Neural crest cell (in vitro differentiated cells): ENCODE data around the gene TNFAIP1. TPM values are rescaled to one million over a fixed set of nuclear protein-coding genes. Genes with fewer than 3 reads are reported as not detected.
A peak's percentile ranks its signal among the peaks of the same experiment; 100 is the strongest.

Experiments used
- DNase-seq: peaks from one replicate; pipeline ENCODE4 v3.0.0; 2021; ENCODE audit warnings: low read depth, mixed read lengths, low spot score
- H3K27ac Mint-ChIP-seq: one replicate; pipeline ENCODE4 v1.8.0; 2021; ENCODE audit warnings: mild to moderate bottlenecking, mixed read lengths; ENCODE audit not compliant: unreplicated experiment
- H3K27me3 Mint-ChIP-seq: 2 replicates; pipeline ENCODE4 v1.8.0; 2021; ENCODE audit warnings: low read depth, mild to moderate bottlenecking, mixed read lengths
- H3K36me3 Mint-ChIP-seq: 2 replicates; pipeline ENCODE4 v1.8.0; 2021; ENCODE audit warnings: low read depth, mild to moderate bottlenecking, mixed read lengths
- H3K4me1 Mint-ChIP-seq: 2 replicates; pipeline ENCODE4 v1.8.0; 2021; ENCODE audit warnings: mixed read lengths
- H3K4me3 Mint-ChIP-seq: one replicate; pipeline ENCODE4 v1.8.0; 2021; ENCODE audit warnings: mild to moderate bottlenecking, mixed read lengths
- H3K9me3 Mint-ChIP-seq: 2 replicates; pipeline ENCODE4 v1.8.0; 2021; ENCODE audit warnings: mixed read lengths
- CTCF ChIP-seq: fragments of 200-600 bp; sonication (generic); conservative IDR thresholded peaks from 2 replicates; pipeline ENCODE4 v1.5.0; 2021; ENCODE audit warnings: antibody characterized with exemption, mild to moderate bottlenecking
- total RNA-seq: library from RNA; stranded (reverse); gene quantifications from 2 replicates; pipeline ENCODE4 v1.2.1, GENCODE V29; 2021

Gene TNFAIP1
- total RNA-seq, 1 donor from 2014 or later = 38.2 TPM

GRCh38 chr17:28320215-28321061, 15.1 kb upstream of the TNFAIP1 start:
- Mint-ChIP-seq H3K9me3 (no peaks in the 10 kb centered on the region), H3K36me3 (peaks cover 7% of the 10 kb centered on the region), H3K4me3 (peak overlapping the region; percentile 94), H3K27me3 (no peaks in the 10 kb centered on the region), H3K4me1 (peaks cover 67% of the 10 kb centered on the region), H3K27ac (peak overlapping the region; percentile 96)
- TF ChIP-seq CTCF = no peak
- no peak for DNase-seq

- Mint-ChIP-seq H3K27ac (no peak overlapping the region), H3K9me3 (no peaks in the 10 kb centered on the region), H3K36me3 (peaks cover 15% of the 10 kb centered on the region), H3K4me3 (peak overlapping the region; percentile 27), H3K27me3 (no peaks in the 10 kb centered on the region), H3K4me1 (peaks cover 52% of the 10 kb centered on the region)
- no peak for DNase-seq
- no peak for TF ChIP-seq CTCF
Measured at GRCh38 chr17:28324267-28324745, 11.3 kb upstream of the TNFAIP1 start.

- Mint-ChIP-seq H3K4me3 (peak overlapping the region; percentile 2), H3K9me3 (no peaks in the 10 kb centered on the region), H3K4me1 (peaks cover 52% of the 10 kb centered on the region), H3K27me3 (no peaks in the 10 kb centered on the region), H3K36me3 (peaks cover 15% of the 10 kb centered on the region), H3K27ac (peak overlapping the region; percentile 54)
- no peak for TF ChIP-seq CTCF
- DNase-seq = no peak
Measured at GRCh38 chr17:28324781-28325180, 10.8 kb upstream of the TNFAIP1 start.

GRCh38 chr17:28325211-28325610, 10.3 kb upstream of the TNFAIP1 start:
- no peaks in the 10 kb centered on the region for H3K27me3 Mint-ChIP-seq
- TF ChIP-seq CTCF = no peak
- DNase-seq = no peak
- peak overlapping the region; percentile 54 for H3K27ac Mint-ChIP-seq
- peaks cover 47% of the 10 kb centered on the region for H3K4me1 Mint-ChIP-seq
- peak overlapping the region; percentile 2 for H3K4me3 Mint-ChIP-seq
- peaks cover 15% of the 10 kb centered on the region for H3K36me3 Mint-ChIP-seq
- H3K9me3 Mint-ChIP-seq = no peaks in the 10 kb centered on the region

GRCh38 chr17:28326114-28326513, 9.4 kb upstream of the TNFAIP1 start:
- no peaks in the 10 kb centered on the region for H3K27me3 Mint-ChIP-seq
- peaks cover 38% of the 10 kb centered on the region for H3K4me1 Mint-ChIP-seq
- no peak overlapping the region for H3K27ac Mint-ChIP-seq
- no peaks in the 10 kb centered on the region for H3K9me3 Mint-ChIP-seq
- peak overlapping the region; percentile 3 for H3K4me3 Mint-ChIP-seq
- no peak for TF ChIP-seq CTCF
- DNase-seq = no peak
- H3K36me3 Mint-ChIP-seq = peaks cover 13% of the 10 kb centered on the region
